GM15510 (cell line): ENCODE results near the gene ABCC12.

ENCODE experiments used
- POLR2A ChIP-seq: IDR thresholded peaks from 3 replicates; pipeline ENCODE4 v1.6.1; 2011; ENCODE audit warnings: borderline replicate concordance; ENCODE audit not compliant: insufficient read length; ENCODE audit errors: extremely low read depth

ABCC12 gene

GRCh38 chr16:48126801-48127644 is 28.8 kb downstream of the ABCC12 start:
- no peak for TF ChIP-seq POLR2A

- TF ChIP-seq POLR2A, result no peak
Observed at GRCh38 chr16:48125888-48126287, 29.9 kb downstream of the ABCC12 start.

- TF ChIP-seq POLR2A, result no peak
Observed at GRCh38 chr16:48124266-48124665, 31.5 kb downstream of the ABCC12 start.

- no peak for TF ChIP-seq POLR2A
Observed at GRCh38 chr16:48123104-48123788, 32.5 kb downstream of the ABCC12 start.

- no peak for TF ChIP-seq POLR2A
Observed at GRCh38 chr16:48121276-48121675, 34.5 kb downstream of the ABCC12 start.

- no peak for TF ChIP-seq POLR2A
Observed at GRCh38 chr16:48118841-48119240, 37.0 kb downstream of the ABCC12 start.

- TF ChIP-seq POLR2A, result no peak
Observed at GRCh38 chr16:48117217-48118105, 38.3 kb downstream of the ABCC12 start.

- TF ChIP-seq POLR2A, result no peak
Observed at GRCh38 chr16:48115299-48115698, 40.5 kb downstream of the ABCC12 start.

GRCh38 chr16:48114410-48114809 is 41.4 kb downstream of the ABCC12 start:
- no peak for TF ChIP-seq POLR2A

- TF ChIP-seq POLR2A, result no peak
Observed at GRCh38 chr16:48113471-48113870, 42.3 kb downstream of the ABCC12 start.

- TF ChIP-seq POLR2A, result no peak
Observed at GRCh38 chr16:48113001-48113400, 42.8 kb downstream of the ABCC12 start.

GRCh38 chr16:48112600-48112999 is 43.2 kb downstream of the ABCC12 start:
- TF ChIP-seq POLR2A, result no peak

- TF ChIP-seq POLR2A, result no peak
Observed at GRCh38 chr16:48110982-48111381, 44.8 kb downstream of the ABCC12 start.

GRCh38 chr16:48110000-48110399 is 45.8 kb downstream of the ABCC12 start:
- no peak for TF ChIP-seq POLR2A

- no peak for TF ChIP-seq POLR2A
Observed at GRCh38 chr16:48109475-48109874, 46.3 kb downstream of the ABCC12 start.
